Ectodermal cell (in vitro differentiated cells): ENCODE measurements around the gene GLRX2. TPM values are rescaled to one million over a fixed set of nuclear protein-coding genes. Genes with fewer than 3 reads are reported as not detected.

ENCODE experiments used
- H3K27ac ChIP-seq: 2 replicates; pipeline ENCODE4 v1.7.0; 2013; ENCODE audit warnings: mild to moderate bottlenecking, low read depth, low read length; ENCODE audit not compliant: insufficient read depth, poor library complexity, severe bottlenecking
- H3K27me3 ChIP-seq: 2 replicates; pipeline ENCODE4 v1.7.0; 2013; ENCODE audit warnings: mild to moderate bottlenecking, low read length; ENCODE audit not compliant: insufficient read depth, control insufficient read depth, poor library complexity, severe bottlenecking
- H3K36me3 ChIP-seq: one replicate; pipeline ENCODE4 v1.7.0; 2013; ENCODE audit warnings: low read length; ENCODE audit not compliant: control insufficient read depth, insufficient read depth
- H3K4me1 ChIP-seq: one replicate; pipeline ENCODE4 v1.7.0; 2013; ENCODE audit warnings: low read length; ENCODE audit not compliant: control insufficient read depth, insufficient read depth
- H3K4me3 ChIP-seq: 2 replicates; pipeline ENCODE4 v1.7.0; 2013; ENCODE audit warnings: low read depth, low read length, control low read depth; ENCODE audit not compliant: insufficient read depth
- H3K9me3 ChIP-seq: 2 replicates; pipeline ENCODE4 v1.7.0; 2013; ENCODE audit warnings: mild to moderate bottlenecking, low read length, moderate library complexity; ENCODE audit not compliant: control insufficient read depth
- WGBS, 2 experiments: methylation state at CpG; one replicate each; pipeline ENCODE4 v1.1.7; 2013; ENCODE audit warnings: missing lambda C conversion rate in 2 of 2; 5-methylcytosine and 5-hydroxymethylcytosine counted together
- polyA plus RNA-seq, 4 experiments: library from polyadenylated mRNA; stranded (reverse); fragments of 50-300 nt; gene quantifications; one replicate each; pipeline ENCODE4 v1.2.3, GENCODE V29; 2013

GLRX2 gene
- polyA plus RNA-seq (2013, experiment 1 of 4) = 9.7 TPM
- polyA plus RNA-seq (2013, experiment 2 of 4) = 6.6 TPM
- 5.9 TPM for polyA plus RNA-seq (2013, experiment 3 of 4)
- 4.5 TPM for polyA plus RNA-seq (2013, experiment 4 of 4)

- Histone ChIP-seq H3K27me3 (peaks cover 14% of the 10 kb centered on the region), H3K36me3 (no peaks in the 10 kb centered on the region), H3K4me3 (peak within 1 kb of the TSS; percentile 43), H3K4me1 (no peaks in the 10 kb centered on the region), H3K9me3 (no peaks in the 10 kb centered on the region), H3K27ac (peak within 1 kb of the TSS; percentile 67)
- WGBS, 2 experiments = 0% methylated on average over 73 of the region's 73 CpGs
Observed at GRCh38 chr1:193104907-193105820, at the start of gene GLRX2. Gene GLRX2, minus strand, starts transcription at chr1:193105414. Its CDS starts 32 bp downstream, at chr1:193105382.

- Histone ChIP-seq H3K27ac (no peak overlapping the region), H3K36me3 (peaks cover 14% of the 10 kb centered on the region), H3K4me3 (no peak overlapping the region), H3K9me3 (no peaks in the 10 kb centered on the region), H3K4me1 (no peaks in the 10 kb centered on the region), H3K27me3 (no peaks in the 10 kb centered on the region)
- WGBS, 2 experiments = 100% methylated on average over 1 of the region's 1 CpG; no CpG with 5 or more reads in 1 of the 2 experiments
Observed at GRCh38 chr1:193144999-193145398, 39.8 kb upstream of the GLRX2 start.

- Histone ChIP-seq H3K4me1 (no peaks in the 10 kb centered on the region), H3K27me3 (no peaks in the 10 kb centered on the region), H3K36me3 (peaks cover 17% of the 10 kb centered on the region), H3K27ac (no peak overlapping the region), H3K4me3 (no peak overlapping the region), H3K9me3 (no peaks in the 10 kb centered on the region)
- 95 to 98% methylated on average over 4 to 5 of the region's 5 CpGs for WGBS, 2 experiments
Observed at GRCh38 chr1:193144361-193144938, 39.2 kb upstream of the GLRX2 start.

GRCh38 chr1:193143285-193143684, 38.1 kb upstream of the GLRX2 start:
- H3K4me3 ChIP-seq = no peak overlapping the region
- no peaks in the 10 kb centered on the region for H3K27me3 ChIP-seq
- H3K27ac ChIP-seq = no peak overlapping the region
- WGBS, 2 experiments = 80 to 100% methylated on average over 1 of the region's 1 CpG
- H3K9me3 ChIP-seq = no peaks in the 10 kb centered on the region
- peaks cover 14% of the 10 kb centered on the region for H3K36me3 ChIP-seq
- no peaks in the 10 kb centered on the region for H3K4me1 ChIP-seq

- H3K27ac ChIP-seq = no peak overlapping the region
- peaks cover 17% of the 10 kb centered on the region for H3K36me3 ChIP-seq
- H3K4me3 ChIP-seq = no peak overlapping the region
- 92 to 100% methylated on average over 1 of the region's 2 CpGs for WGBS, 2 experiments
- H3K27me3 ChIP-seq = no peaks in the 10 kb centered on the region
- no peaks in the 10 kb centered on the region for H3K4me1 ChIP-seq
- no peaks in the 10 kb centered on the region for H3K9me3 ChIP-seq
Observed at GRCh38 chr1:193142409-193142808, 37.2 kb upstream of the GLRX2 start.

GRCh38 chr1:193141804-193142203, 36.6 kb upstream of the GLRX2 start:
- Histone ChIP-seq H3K36me3 (peaks cover 17% of the 10 kb centered on the region), H3K9me3 (no peaks in the 10 kb centered on the region), H3K4me1 (no peaks in the 10 kb centered on the region), H3K27me3 (no peaks in the 10 kb centered on the region), H3K4me3 (no peak overlapping the region), H3K27ac (no peak overlapping the region)
- 90 to 95% methylated on average over 1 to 2 of the region's 3 CpGs for WGBS, 2 experiments

GRCh38 chr1:193140254-193140653, 35.0 kb upstream of the GLRX2 start:
- Histone ChIP-seq H3K9me3 (no peaks in the 10 kb centered on the region), H3K36me3 (peaks cover 24% of the 10 kb centered on the region), H3K4me1 (no peaks in the 10 kb centered on the region), H3K4me3 (no peak overlapping the region), H3K27ac (no peak overlapping the region), H3K27me3 (no peaks in the 10 kb centered on the region)
- WGBS, 2 experiments = 94% methylated on average over 7 of the region's 7 CpGs

- 92 to 97% methylated on average over 2 of the region's 2 CpGs for WGBS, 2 experiments
- no peaks in the 10 kb centered on the region for H3K9me3 ChIP-seq
- H3K27me3 ChIP-seq = no peaks in the 10 kb centered on the region
- H3K27ac ChIP-seq = no peak overlapping the region
- H3K36me3 ChIP-seq = peaks cover 30% of the 10 kb centered on the region
- H3K4me1 ChIP-seq = no peaks in the 10 kb centered on the region
- H3K4me3 ChIP-seq = no peak overlapping the region
Observed at GRCh38 chr1:193131266-193131860, 26.1 kb upstream of the GLRX2 start.

- Histone ChIP-seq H3K36me3 (peaks cover 15% of the 10 kb centered on the region), H3K4me1 (no peaks in the 10 kb centered on the region), H3K27ac (no peak overlapping the region), H3K9me3 (no peaks in the 10 kb centered on the region), H3K27me3 (no peaks in the 10 kb centered on the region), H3K4me3 (no peak overlapping the region)
- WGBS, 2 experiments = 86 to 89% methylated on average over 5 to 6 of the region's 6 CpGs
Observed at GRCh38 chr1:193125369-193125768, 20.2 kb upstream of the GLRX2 start.

GRCh38 chr1:193123751-193124150, 18.5 kb upstream of the GLRX2 start:
- no peaks in the 10 kb centered on the region for H3K27me3 ChIP-seq
- H3K27ac ChIP-seq = no peak overlapping the region
- peak overlapping the region; percentile 88 for H3K4me3 ChIP-seq
- no peaks in the 10 kb centered on the region for H3K4me1 ChIP-seq
- H3K36me3 ChIP-seq = peaks cover 10% of the 10 kb centered on the region
- H3K9me3 ChIP-seq = no peaks in the 10 kb centered on the region
